Astrocyte of the spinal cord (primary cell): ENCODE measurements around the gene KREMEN2.
"Not testable (repeated sequence)": the region's sequence is repeated elsewhere in the genome, so short reads cannot be mapped to it uniquely, and the experiment has no call there.

Experiments
- DNase-seq: peaks from one replicate; pipeline ENCODE4 v3.0.0; 2011; ENCODE audit warnings: low read depth, low spot score
- H3K4me3 ChIP-seq: 2 replicates; pipeline ENCODE4 v1.5.1; 2011; ENCODE audit warnings: low read depth, mild to moderate bottlenecking, low read length, moderate library complexity
- CTCF ChIP-seq: IDR thresholded peaks from 2 replicates; pipeline ENCODE4 v1.5.1; 2012; ENCODE audit warnings: low read depth, mild to moderate bottlenecking, low read length, inconsistent platforms
- in situ Hi-C: cut with HindIII; loops from 2 replicates; pipeline ENCODE4 v1.10.0; 2017; ENCODE audit warnings: low sequenced_read_pairs

KREMEN2 gene

GRCh38 chr16:2942045-2942444, 22.0 kb upstream of the KREMEN2 start:
- no peak for DNase-seq
- no peak for TF ChIP-seq CTCF
- H3K4me3 ChIP-seq, result no peak overlapping the region
- in situ Hi-C loops, result no loop called here

GRCh38 chr16:2943716-2944115, 20.4 kb upstream of the KREMEN2 start:
- H3K4me3 ChIP-seq, DNase-seq, in situ Hi-C loops: not testable (repeated sequence)

GRCh38 chr16:2946649-2947048, 17.4 kb upstream of the KREMEN2 start:
- no peak for TF ChIP-seq CTCF
- DNase-seq, result no peak
- H3K4me3 ChIP-seq, result no peak overlapping the region
- in situ Hi-C loops, result no loop called here

- H3K4me3 ChIP-seq, result no peak overlapping the region
- in situ Hi-C loops, result no loop called here
- TF ChIP-seq CTCF, result no peak
- no peak for DNase-seq
These were observed 15.0 kb upstream of the KREMEN2 start for GRCh38 chr16:2948807-2949704.

GRCh38 chr16:2949705-2950352, 14.2 kb upstream of the KREMEN2 start:
- no peak for DNase-seq
- H3K4me3 ChIP-seq, result no peak overlapping the region
- in situ Hi-C loops, result no loop called here
- no peak for TF ChIP-seq CTCF

GRCh38 chr16:2950353-2950724, 13.7 kb upstream of the KREMEN2 start:
- in situ Hi-C loops, result no loop called here
- no peak for TF ChIP-seq CTCF
- no peak overlapping the region for H3K4me3 ChIP-seq
- DNase-seq, result no peak

GRCh38 chr16:2950773-2951172, 13.3 kb upstream of the KREMEN2 start:
- no peak for TF ChIP-seq CTCF
- H3K4me3 ChIP-seq, result no peak overlapping the region
- no peak for DNase-seq
- in situ Hi-C loops, result no loop called here
